Globus pallidus (tissue), 1 donor: Measurements from ENCODE around the gene C2CD4B.

Experiments
- DNase-seq: peaks from one replicate; pipeline ENCODE4 v3.0.0-alpha.2; 2015; ENCODE audit warnings: low spot score

C2CD4B gene

GRCh38 chr15:62165104-62165792, at the start of gene C2CD4B:
C2CD4B (minus strand) TSS chr15:62165285; CDS start chr15:62164984, 301 bp downstream.
- DNase-seq: no peak

- no peak for DNase-seq
These were observed 47.7 kb upstream of the C2CD4B start for GRCh38 chr15:62212741-62213140.

- no peak for DNase-seq
These were observed 46.3 kb upstream of the C2CD4B start for GRCh38 chr15:62211348-62211747.

GRCh38 chr15:62209821-62210220, 44.7 kb upstream of the C2CD4B start:
- no peak for DNase-seq

- no peak for DNase-seq
These were observed 44.2 kb upstream of the C2CD4B start for GRCh38 chr15:62209322-62209721.

- no peak for DNase-seq
These were observed 43.8 kb upstream of the C2CD4B start for GRCh38 chr15:62208884-62209283.

GRCh38 chr15:62208367-62208766, 43.3 kb upstream of the C2CD4B start:
- no peak for DNase-seq

- DNase-seq: no peak
These were observed 25.6 kb upstream of the C2CD4B start for GRCh38 chr15:62190675-62191074.

- no peak for DNase-seq
These were observed 25.2 kb upstream of the C2CD4B start for GRCh38 chr15:62190274-62190673.

GRCh38 chr15:62188744-62189143, 23.7 kb upstream of the C2CD4B start:
- DNase-seq: no peak

GRCh38 chr15:62187910-62188309, 22.8 kb upstream of the C2CD4B start:
- DNase-seq: no peak

GRCh38 chr15:62187425-62187824, 22.3 kb upstream of the C2CD4B start:
- no peak for DNase-seq

- DNase-seq: no peak
These were observed 21.5 kb upstream of the C2CD4B start for GRCh38 chr15:62186578-62186977.

GRCh38 chr15:62183130-62183529, 18.0 kb upstream of the C2CD4B start:
- DNase-seq: no peak

- DNase-seq: no peak
These were observed 8.1 kb upstream of the C2CD4B start for GRCh38 chr15:62173215-62173614.

GRCh38 chr15:62171882-62172281, 6.8 kb upstream of the C2CD4B start:
- no peak for DNase-seq

GRCh38 chr15:62165793-62166375, 799 bp upstream of the C2CD4B start:
- DNase-seq: no peak

- DNase-seq: no peak
These were observed 535 bp downstream of the C2CD4B start for GRCh38 chr15:62164396-62165103.

GRCh38 chr15:62164014-62164395, 1.1 kb downstream of the C2CD4B start:
- no peak for DNase-seq

GRCh38 chr15:62163397-62164013, 1.6 kb downstream of the C2CD4B start:
- no peak for DNase-seq

GRCh38 chr15:62153228-62153627, 11.9 kb downstream of the C2CD4B start:
- no peak for DNase-seq

- no peak for DNase-seq
These were observed 14.6 kb downstream of the C2CD4B start for GRCh38 chr15:62150445-62150844.

GRCh38 chr15:62149729-62150128, 15.4 kb downstream of the C2CD4B start:
- DNase-seq: no peak
